NOMO-1 treated with dmso at 0.1 percent for 144 hours (cell line): ENCODE results near the gene STK32B.
"Not testable (repeated sequence)": the region's sequence is repeated elsewhere in the genome, so short reads cannot be mapped to it uniquely, and the experiment has no call there.

Experiments
- DNase-seq: peaks from one replicate; lab custom pipeline; 2025; ENCODE audit not compliant: unreplicated experiment; lab: John Stamatoyannopoulos, UW

STK32B gene

DNA sequence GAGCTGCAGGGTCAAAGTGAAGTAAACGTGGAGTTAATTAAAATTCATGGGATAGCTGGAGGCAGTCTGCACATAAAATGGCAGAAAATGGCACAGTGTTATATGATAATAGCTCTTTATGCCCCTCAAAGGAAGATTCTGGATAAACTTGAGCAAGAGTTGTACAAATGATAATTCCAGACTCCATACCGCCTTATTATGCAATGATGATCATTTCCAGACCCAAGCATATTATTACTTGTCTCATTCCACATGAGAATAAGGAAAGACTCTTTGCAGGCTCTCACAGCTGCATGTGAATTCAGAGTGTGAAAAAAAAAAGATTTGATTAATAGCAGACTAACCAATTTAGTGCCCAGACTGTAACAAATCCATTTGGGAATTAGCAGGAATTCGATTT is 105.4 kb downstream of the STK32B start:
- DNase-seq, result no peak

DNA sequence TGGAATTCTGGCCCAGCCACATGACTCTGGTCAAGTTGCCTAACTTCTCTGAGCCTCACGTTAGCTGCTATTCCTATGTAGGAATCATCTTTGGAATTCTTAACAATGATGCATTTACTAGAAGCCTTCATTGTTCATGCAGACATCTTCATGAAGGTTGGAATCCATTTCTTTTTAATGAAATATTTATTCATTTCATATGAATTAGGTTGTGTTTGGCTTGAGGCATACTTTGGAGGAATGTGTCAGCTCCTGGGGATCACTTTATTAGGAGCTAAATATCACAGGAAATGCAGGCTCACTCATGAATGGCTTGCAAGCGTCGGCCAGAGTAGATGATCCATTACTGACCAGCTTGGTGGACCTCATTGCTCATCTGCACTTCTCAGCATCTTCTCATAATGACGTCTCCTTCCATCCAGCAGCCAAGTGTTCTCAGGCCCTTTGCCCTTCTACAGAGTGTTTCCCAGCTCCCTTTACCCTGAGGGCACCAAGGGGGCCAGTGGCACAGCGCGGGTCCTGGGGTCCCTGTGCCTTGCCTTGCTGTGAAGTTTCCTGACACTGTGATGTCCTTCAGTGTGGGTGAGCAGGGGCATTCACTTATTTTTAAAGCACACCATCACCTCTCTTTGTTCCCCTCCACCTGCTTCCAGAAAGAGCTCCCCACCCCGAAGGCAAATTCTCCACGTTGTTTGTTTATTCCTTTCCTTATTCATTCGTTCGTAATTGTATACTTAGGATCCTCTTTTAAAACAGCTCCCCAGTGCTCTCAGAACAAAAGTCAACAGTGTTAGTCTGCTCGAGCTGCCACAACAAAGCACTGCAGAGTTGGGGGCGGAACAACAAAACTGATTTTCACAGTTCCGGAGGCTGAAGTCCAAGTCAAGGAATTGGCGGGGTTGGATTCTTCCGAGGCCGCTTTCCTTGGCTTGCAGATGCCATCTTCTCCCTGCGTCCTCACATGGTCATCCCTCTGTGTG is 106.8 kb downstream of the STK32B start:
- no peak for DNase-seq

DNA sequence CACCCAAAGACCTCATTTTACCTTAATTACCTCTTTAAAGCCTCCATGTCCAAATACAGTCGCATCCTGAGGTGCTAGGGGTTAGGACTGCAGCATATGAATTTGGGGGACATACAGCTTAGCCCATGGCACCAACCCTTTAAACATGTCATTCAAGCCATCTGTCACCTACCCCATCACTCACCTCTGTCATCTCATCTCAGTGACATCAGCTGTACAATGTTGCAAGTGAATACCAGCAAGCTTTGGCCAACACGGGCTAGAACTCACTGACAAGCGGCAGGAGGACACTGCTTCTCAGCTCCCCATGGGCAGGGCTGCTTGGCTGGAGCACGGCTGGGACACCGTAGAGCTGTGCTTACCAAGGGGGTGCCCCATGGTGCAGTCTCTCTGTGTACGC is 107.5 kb downstream of the STK32B start:
- DNase-seq, result no peak

DNA sequence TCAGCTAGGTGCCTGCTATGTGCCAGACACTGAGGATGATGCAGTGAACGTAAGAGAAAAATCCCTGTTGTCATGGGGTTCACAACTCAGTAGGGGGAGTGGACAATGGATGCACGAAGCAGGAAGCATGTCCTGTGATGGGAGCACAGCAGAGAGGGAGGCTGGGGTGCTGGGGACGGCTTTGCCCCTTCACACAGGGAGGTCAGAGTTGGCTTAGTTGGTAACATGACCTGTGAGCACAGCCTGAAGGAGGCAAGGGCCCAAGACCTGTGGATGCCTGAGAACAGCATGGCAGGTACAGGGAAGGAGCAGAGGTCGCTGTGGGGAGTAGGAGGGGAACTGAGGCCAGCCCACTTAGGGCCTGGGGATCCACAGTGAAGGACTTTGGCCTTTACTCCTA is 109.4 kb downstream of the STK32B start:
- DNase-seq, result no peak

DNA sequence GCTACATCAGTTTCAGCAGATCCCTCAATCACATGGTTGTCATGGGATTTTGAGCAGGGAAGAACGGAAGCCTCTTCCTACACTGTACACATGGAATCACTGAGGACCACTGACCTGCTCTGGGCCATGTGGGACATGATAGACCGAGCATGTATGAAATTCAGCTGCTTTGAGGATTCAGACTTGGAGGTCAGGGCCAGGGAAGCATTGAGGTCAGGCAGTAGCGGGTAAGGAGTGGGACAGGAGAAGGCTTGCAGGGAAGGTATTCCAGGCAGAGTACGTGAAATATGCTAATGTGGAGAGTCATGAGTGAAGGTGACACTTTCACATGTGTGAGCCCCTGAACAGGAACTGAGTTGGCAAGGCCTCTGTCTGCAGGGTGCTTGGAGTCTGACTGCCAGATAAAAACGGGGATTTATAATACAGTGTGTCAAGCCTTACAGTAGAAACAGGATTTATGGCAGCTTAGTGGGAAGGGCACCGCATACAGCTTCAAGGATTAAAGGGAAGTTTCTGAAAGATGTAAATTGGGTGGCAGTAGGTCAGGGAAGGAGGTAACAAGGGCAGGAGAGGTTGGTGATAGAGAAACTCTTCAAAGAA is 111.7 kb downstream of the STK32B start:
- DNase-seq, result no peak

DNA sequence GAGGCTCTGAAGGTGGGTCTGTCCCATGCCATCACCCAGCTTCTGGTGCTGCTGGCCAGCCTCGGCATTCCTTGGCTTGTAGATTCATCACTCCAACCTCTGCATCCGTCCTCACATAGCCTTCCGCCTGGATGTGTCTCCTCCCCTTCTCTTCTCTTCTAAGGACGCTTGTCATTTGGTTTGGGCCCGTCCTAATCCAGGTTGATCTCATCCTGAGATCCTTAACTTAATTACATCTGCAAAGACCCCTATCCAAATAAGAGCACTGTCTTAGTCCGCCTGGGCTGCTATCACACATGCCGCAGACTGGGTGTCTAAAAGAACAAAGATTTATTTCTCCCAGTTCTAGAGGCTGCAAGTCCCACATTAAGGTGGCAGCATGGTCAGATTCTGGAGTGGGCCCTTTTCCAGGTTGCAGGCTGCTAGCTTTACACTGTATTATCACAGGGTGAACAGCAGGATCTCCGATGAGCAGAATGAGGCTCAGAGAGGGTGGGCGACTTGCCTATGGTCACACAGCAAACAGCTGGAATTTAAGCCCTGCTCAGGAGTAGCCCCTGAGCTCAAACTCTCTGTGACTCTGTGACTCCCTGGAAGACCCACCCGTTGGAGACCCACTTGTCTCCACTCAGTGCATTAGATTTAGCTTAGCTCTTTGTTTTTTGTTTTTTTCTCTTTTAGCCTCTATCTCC is 113.1 kb downstream of the STK32B start:
- no peak for DNase-seq

DNA sequence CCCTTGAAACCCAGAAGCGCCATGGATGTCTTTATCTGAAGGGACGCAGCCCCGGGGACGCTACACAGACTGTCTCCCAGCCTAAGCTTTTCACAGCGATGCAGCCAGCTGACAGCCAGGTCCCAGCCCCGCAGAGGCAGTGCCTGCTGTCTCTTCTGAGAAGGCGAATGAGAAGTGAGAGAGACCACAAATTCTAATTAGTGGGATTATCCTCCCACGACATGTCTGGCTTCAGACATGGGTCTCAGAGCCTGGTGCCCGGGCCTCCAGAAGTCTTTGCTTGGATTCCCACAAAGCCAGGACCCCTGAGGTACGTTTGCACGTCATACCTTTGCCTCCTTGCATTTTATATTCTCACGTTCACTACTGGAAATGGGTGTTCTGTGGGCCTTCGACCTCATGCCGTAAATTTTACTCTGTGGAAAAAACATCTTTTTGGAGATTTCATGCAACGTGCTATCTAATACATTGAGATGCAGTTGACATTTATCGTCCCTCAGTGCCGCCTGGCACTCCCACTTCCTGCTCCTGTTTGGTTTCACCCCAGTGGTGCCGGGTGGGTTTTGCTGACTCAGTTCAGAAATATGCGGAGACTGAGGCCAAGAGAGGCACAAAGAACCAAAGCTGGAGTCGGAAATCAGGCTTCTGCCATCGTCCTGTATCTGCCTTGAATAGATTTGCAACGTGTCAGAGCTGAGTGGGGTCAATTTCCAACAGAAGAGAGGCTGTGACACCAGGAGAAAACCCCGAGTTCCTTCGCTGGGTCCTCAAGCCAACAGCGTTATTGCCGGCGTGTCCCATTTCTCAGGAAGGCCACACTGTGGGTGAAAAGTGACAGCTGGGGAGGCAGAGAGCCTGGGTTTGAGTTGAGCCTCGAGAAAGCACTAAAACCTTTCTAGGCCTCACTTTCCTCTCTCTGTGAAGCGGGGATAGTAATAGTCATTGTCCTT is 114.4 kb downstream of the STK32B start:
- no peak for DNase-seq

DNA sequence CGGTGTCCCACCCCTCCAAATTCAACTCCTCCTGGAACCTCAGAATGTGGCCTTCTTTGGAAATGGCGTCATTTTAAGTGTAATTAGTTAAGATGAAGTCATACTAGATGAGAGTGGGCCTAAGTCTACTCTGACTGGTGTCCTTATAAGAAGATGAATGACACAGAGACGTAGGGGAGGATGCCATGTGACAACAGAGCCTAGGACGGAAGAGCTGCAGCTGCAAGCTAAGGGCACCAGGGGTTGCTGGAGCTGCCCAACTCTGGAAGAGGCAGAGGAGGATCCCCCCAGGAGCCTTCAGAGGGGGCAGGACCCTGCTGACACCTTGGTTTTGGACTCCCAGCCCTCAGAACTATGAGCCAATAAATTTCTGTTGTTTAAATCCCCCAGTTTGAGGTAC is 115.1 kb downstream of the STK32B start:
- no peak for DNase-seq

DNA sequence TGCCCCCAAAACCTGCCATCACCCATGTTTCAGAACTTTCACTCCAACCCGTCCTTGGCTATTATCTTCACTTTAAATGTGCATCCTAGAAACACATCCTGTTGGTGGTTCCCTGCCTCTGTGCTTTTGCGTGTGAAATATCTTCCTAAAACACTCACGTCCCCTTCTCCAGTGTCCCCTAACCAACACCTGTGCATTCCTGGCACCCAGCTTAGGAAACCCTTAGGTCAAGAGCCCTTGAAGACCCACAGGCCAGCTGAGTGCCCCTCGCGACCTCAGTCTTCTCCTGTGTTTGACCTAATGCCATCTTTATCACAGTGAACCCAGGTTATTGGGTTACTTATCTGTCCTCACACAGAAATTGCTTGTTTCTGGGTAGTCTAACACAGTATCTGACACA is 117.6 kb downstream of the STK32B start:
- DNase-seq, result no peak

DNA sequence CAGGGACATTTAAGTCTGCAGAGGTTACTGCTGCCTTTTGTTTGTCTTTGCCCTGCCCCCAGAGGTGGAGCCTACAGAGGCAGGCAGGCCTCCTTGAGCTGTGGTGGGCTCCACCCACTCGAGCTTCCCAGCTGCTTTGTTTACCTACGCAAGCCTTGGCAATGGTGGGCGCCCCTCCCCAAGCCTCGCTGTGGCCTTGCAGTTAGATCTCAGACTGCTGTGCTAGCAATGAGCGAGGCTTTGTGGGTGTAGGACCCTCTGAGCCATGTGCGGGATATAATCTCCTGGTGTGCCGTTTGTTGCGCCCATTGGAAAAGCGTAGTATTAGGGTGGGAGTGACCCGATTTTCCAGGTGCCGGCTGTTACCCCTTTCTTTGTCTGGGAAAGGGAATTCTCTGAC is 124.6 kb downstream of the STK32B start:
- DNase-seq, result not testable (repeated sequence)

DNA sequence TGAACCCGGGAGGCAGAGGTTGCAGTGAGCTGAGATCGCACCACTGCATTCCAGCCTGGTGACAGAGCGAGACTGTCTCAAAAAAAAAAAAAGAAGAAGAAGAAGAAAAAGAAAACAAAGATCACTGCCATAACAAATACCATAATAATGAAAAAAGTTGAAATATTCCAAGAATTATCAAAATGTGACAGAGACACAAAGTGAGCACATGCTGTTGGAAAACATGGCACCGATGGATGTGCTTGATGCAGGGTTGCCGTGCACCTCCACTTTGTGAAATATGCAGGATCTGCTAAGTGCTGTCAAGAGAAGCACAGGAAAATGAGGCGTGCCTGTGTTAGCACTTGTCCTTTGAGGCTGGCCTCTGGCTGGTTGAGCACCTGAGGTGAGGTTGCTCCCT is 133.3 kb downstream of the STK32B start:
- DNase-seq, result no peak

DNA sequence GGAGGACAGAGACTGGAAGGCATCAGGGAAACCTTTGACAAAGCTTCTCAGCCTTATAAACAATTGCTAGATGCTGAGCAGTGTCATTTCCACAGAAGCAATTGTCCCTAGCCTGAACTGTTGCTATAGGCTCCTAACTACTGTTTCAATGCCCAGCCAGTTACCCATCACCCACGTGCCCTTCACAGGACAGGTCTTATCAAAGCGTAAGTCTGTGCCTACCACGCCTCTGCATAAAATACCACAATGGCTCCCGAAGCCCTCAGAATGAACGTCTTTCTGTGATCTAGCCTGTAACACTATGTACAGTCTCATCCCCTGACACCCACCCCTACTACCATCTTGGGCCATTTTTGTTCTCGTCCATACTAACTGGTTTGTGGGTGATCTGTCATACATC is 134.3 kb downstream of the STK32B start:
- no peak for DNase-seq

DNA sequence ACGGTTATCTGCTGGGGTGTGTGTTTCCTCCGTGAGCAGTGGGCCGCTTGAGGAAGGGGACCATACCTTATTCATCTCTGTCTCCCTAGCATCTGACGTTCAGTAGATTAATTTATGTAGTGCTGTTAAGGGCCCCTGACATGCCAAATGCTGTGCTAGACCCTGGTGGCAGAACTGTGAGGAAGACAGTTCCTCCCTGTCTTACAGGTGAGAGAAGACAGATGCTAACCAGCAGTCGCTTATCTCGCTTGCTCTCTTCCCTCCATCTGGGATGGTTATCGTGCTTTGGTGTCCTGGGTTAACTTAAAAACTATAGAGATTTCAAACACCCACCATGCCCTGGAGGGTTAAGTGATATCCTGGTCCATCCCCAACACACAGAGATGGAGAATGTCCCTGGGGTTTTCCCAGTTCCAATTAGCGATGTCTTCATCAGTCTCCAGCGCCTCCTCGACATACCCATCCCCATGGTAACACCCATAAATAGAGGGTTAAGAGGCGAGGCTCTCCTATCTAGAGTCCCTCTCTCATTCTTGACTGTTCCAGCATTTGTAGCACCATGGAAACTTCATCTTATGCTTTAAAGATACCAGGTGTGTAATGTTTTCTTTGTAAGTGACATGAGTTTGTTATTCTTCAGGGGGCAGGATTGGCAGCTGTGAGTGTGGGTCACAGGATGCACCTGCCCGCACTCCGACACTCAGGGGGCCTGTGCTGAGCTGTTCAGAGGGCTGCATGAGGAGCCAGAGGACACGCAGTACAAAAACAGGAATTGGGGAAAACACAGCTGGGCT is 135.2 kb downstream of the STK32B start:
- DNase-seq, result no peak

DNA sequence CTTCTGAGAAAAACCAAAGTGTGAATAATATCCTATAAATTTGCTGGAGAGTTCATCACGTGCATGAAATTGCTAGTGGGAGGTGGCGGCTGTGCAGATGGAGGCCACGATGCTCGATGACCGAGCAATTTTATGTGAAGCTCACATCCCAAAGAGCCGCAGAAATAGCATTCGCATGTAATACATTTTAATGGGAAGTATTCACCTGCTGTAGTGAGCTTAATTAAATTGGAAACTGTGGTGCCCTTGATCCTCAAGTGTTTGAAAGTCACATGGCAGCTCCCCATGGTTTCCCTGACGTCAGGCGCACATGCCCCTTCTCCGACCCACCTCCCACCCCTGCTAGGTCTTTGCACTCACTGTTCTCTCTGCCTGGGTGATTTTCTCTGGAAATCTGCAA is 136.8 kb downstream of the STK32B start:
- DNase-seq, result no peak

DNA sequence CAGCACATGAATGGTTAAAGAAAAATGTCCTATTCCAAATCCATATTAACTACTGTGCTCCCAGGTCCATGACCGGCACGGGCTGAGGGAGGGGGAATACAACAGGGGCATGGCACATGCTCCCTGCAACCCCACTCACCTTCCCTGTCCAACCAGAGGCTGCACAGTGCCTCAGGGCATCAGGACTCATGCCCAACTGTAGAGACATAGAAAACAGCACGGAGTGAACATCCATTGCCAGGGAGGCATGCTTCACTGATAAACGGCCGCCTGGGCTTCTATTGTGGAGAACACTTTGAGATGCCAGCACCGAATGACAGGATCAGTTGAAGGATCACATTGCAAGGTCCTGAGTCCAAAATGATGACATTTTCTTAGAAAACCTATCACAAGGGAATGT is 140.6 kb downstream of the STK32B start:
- DNase-seq, result no peak

DNA sequence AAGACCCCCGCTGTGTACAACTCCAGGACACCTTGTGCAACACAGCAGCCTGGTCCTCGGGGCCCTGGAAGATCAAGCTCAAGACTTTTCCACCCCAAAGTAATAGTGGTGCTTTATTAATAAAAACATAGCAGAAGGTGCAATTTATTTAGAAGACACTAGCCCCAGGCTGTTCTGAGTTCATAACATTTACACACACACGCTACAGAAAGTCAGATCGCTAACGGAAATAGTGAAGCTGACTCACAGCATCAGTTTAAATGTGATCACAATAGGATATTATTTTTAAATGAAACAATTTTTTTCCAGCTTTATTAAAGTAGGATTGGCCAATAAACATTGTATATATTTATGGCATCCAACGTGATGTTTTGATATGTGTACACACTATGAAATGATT is 141.0 kb downstream of the STK32B start:
- DNase-seq, result no peak

DNA sequence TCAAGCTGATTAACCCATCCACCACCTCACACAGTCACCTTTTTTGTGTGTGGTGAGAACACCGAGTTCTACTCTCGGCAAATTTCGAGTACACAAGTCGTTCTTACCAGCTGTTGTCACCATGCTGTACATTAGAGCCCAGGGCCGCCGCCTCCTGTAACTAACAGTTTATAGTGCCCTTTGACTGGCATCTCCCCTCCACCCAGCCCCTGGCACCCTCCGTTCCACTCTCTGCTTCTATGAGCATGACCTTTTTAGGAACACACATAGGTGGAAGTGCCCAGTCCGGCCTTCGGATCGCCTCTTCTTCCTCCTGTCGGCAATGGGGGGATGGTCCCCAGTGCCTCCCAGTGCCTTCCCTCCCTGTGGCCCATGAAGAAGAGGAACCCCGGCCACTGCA is 141.4 kb downstream of the STK32B start:
- DNase-seq, result no peak

DNA sequence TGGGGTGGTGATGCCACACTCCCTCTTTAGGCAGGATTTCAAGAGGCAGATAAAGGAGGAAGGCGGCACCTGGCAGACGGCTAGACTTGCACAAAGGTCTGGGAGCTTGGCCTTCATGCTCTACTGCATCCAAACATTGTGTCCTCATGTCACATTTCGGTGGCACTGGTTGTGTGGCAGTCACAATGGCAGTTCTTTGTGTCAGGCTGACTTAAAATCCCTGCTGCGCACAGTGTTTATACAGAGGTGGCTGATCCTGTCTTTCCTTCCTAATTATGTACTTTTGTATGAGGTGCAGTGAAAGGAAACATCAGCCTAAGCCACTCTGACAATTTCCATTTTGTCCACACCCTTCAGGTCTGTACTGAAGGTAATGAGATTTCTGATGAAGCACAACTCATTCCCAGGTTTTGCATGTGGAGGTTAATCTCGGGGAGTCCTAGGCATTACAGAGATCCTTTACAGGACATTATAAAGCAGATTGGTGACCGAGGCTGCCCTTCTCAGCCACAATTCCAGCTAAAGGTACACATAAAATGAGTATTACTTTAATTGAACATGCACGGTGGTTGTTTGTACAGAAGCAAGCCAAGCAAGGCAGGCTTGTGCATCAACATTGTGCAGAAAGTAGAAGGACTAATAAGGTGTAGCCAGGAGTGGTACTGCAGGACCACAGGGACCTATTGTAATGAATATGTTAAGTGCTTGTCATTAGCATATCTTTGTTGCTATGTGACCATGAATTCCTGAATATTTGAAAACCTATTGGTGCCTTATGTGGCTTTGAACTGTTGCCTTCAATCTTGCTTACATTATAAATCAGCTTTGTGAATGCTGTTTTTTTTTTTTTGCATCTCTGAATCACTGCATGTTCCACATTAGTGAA is 147.6 kb downstream of the STK32B start:
- no peak for DNase-seq

DNA sequence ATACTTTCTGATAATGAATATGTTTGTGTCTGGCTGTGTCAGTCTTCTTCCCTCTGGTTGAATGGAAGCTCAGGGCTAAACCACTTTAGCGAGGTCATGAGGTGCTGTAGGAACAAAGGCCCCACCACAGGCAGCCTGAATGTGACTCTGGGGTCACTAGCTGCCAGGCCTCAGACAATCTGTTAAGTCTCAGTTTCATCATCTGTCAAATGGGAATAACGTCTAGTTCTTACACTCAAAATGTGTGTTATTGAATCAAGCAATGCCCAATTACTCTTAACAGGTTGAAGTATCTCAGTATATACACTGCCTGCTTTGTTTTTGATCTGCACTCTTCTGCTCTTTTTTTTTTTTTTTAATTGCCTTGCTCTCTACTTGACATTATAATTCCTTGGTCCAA is 148.6 kb downstream of the STK32B start:
- DNase-seq, result no peak
